Activated CD4-positive, alpha-beta T cell treated with anti-CD3 and anti-CD28 coated beads, Interleukin-2, amount 10 ng/mL, durations not matched to agents 7 days and 5 days (primary cell): ENCODE measurements around the gene UBASH3B. TPM values are rescaled to one million over a fixed set of nuclear protein-coding genes. Genes with fewer than 3 reads are reported as not detected.

Experiments
- CTCF ChIA-PET: fragments of 350-600 bp; sonication (Branson Sonifier 250); formaldehyde crosslinking; loops from one replicate; lab custom pipeline; 2021; ENCODE audit warnings: antibody characterized with exemption; lab: Charles Lee
- POLR2A ChIA-PET: fragments of 350-600 bp; sonication (Branson Sonifier 250); formaldehyde crosslinking; loops from one replicate; lab custom pipeline; 2021; ENCODE audit warnings: antibody characterized with exemption; lab: Charles Lee
- DNase-seq: peaks from one replicate; pipeline ENCODE4 v3.0.0-alpha.2; 2020
- H3K27ac Mint-ChIP-seq: one replicate; pipeline ENCODE4 v1.8.0; 2021; ENCODE audit warnings: mild to moderate bottlenecking, moderate library complexity, mixed read lengths
- H3K27me3 Mint-ChIP-seq: one replicate; pipeline ENCODE4 v1.8.0; 2021; ENCODE audit warnings: mixed read lengths
- H3K36me3 Mint-ChIP-seq: one replicate; pipeline ENCODE4 v1.8.0; 2021; ENCODE audit warnings: low read depth, mixed read lengths
- H3K4me1 Mint-ChIP-seq: one replicate; pipeline ENCODE4 v1.8.0; 2021; ENCODE audit warnings: mixed read lengths
- H3K4me3 Mint-ChIP-seq: one replicate; pipeline ENCODE4 v1.8.0; 2021; ENCODE audit warnings: mild to moderate bottlenecking, moderate library complexity, mixed read lengths
- H3K9me3 Mint-ChIP-seq: one replicate; pipeline ENCODE4 v1.8.0; 2021; ENCODE audit warnings: mixed read lengths
- total RNA-seq, 2 experiments: library from RNA; stranded (reverse); gene quantifications; one replicate each; pipeline ENCODE4 v1.2.3, GENCODE V29; 2021

Gene UBASH3B
- total RNA-seq, 2 experiments from 2014 or later: 15.2 to 15.8 TPM

GRCh38 chr11:122628810-122629555 is 26.5 kb upstream of the UBASH3B start:
- H3K27ac Mint-ChIP-seq: no peak overlapping the region
- H3K27me3 Mint-ChIP-seq: peaks cover under 1% of the 10 kb centered on the region
- ChIA-PET POLR2A (no interaction called here), CTCF (interaction anchor here (0.6 to 2.5 kb wide), 15 partner anchors 10 to 224 kb away, joined by 3 to 14 read pairs (median 5); no protein-coding TSS in a partner anchor)
- peaks cover 6% of the 10 kb centered on the region for H3K4me1 Mint-ChIP-seq
- H3K9me3 Mint-ChIP-seq: no peaks in the 10 kb centered on the region
- H3K4me3 Mint-ChIP-seq: no peak overlapping the region
- peak; percentile 49 for DNase-seq
- H3K36me3 Mint-ChIP-seq: no peaks in the 10 kb centered on the region

GRCh38 chr11:122632181-122632824 is 23.2 kb upstream of the UBASH3B start:
- no peaks in the 10 kb centered on the region for H3K36me3 Mint-ChIP-seq
- CTCF ChIA-PET: interaction anchor here (0.5 to 1.5 kb wide), 4 partner anchors 119 to 234 kb away, joined by 3 to 5 read pairs (median 4); no protein-coding TSS in a partner anchor
- no peaks in the 10 kb centered on the region for H3K9me3 Mint-ChIP-seq
- no peak for DNase-seq
- peaks cover 6% of the 10 kb centered on the region for H3K4me1 Mint-ChIP-seq
- no peaks in the 10 kb centered on the region for H3K27me3 Mint-ChIP-seq
- no peak overlapping the region for H3K4me3 Mint-ChIP-seq
- POLR2A ChIA-PET: no interaction called here
- H3K27ac Mint-ChIP-seq: no peak overlapping the region

GRCh38 chr11:122633219-122633829 is 22.2 kb upstream of the UBASH3B start:
- Mint-ChIP-seq H3K9me3 (no peaks in the 10 kb centered on the region), H3K4me3 (no peak overlapping the region), H3K27me3 (no peaks in the 10 kb centered on the region), H3K27ac (no peak overlapping the region), H3K36me3 (no peaks in the 10 kb centered on the region), H3K4me1 (peaks cover 11% of the 10 kb centered on the region)
- no peak for DNase-seq
- ChIA-PET CTCF (interaction anchor here (0.5 to 1.5 kb wide), 4 partner anchors 118 to 233 kb away, joined by 3 to 5 read pairs (median 4); no protein-coding TSS in a partner anchor), POLR2A (no interaction called here)

- no peak overlapping the region for H3K4me3 Mint-ChIP-seq
- CTCF ChIA-PET: interaction anchor here (0.9 kb wide), 1 partner anchor 26 kb away, joined by 3 read pairs; no protein-coding TSS in a partner anchor
- peaks cover 9% of the 10 kb centered on the region for H3K4me1 Mint-ChIP-seq
- no peak for DNase-seq
- H3K27ac Mint-ChIP-seq: peak overlapping the region; percentile 41
- no peaks in the 10 kb centered on the region for H3K27me3 Mint-ChIP-seq
- no peaks in the 10 kb centered on the region for H3K9me3 Mint-ChIP-seq
- H3K36me3 Mint-ChIP-seq: no peaks in the 10 kb centered on the region
- POLR2A ChIA-PET: no interaction called here
Observed at GRCh38 chr11:122634501-122634900, 21.0 kb upstream of the UBASH3B start.

GRCh38 chr11:122637541-122637940 is 18.0 kb upstream of the UBASH3B start:
- H3K4me3 Mint-ChIP-seq: no peak overlapping the region

GRCh38 chr11:122642472-122642922 is 13.0 kb upstream of the UBASH3B start:
- no peak overlapping the region for H3K4me3 Mint-ChIP-seq
- no peaks in the 10 kb centered on the region for H3K36me3 Mint-ChIP-seq
- H3K27me3 Mint-ChIP-seq: no peaks in the 10 kb centered on the region
- no peak overlapping the region for H3K27ac Mint-ChIP-seq
- no peak for DNase-seq
- peaks cover 3% of the 10 kb centered on the region for H3K4me1 Mint-ChIP-seq
- POLR2A ChIA-PET: no interaction called here
- no peaks in the 10 kb centered on the region for H3K9me3 Mint-ChIP-seq
- CTCF ChIA-PET: no interaction called here

More at GRCh38 chr11:122637541-122637940, 18.0 kb upstream of the UBASH3B start:
- Mint-ChIP-seq H3K27ac (no peak overlapping the region), H3K36me3 (no peaks in the 10 kb centered on the region), H3K27me3 (no peaks in the 10 kb centered on the region), H3K9me3 (no peaks in the 10 kb centered on the region), H3K4me1 (peaks cover 7% of the 10 kb centered on the region)
- no peak for DNase-seq
- CTCF ChIA-PET: interaction anchor here (0.8 to 1.6 kb wide), 3 partner anchors 18 to 216 kb away, joined by 3 to 5 read pairs (median 4); partner anchors contain the start of gene UBASH3B
- POLR2A ChIA-PET: no interaction called here

GRCh38 chr11:122642971-122643370 is 12.6 kb upstream of the UBASH3B start:
- ChIA-PET CTCF (no interaction called here), POLR2A (no interaction called here)
- H3K4me3 Mint-ChIP-seq: no peak overlapping the region
- H3K27ac Mint-ChIP-seq: no peak overlapping the region
- H3K9me3 Mint-ChIP-seq: no peaks in the 10 kb centered on the region
- DNase-seq: no peak
- H3K36me3 Mint-ChIP-seq: no peaks in the 10 kb centered on the region
- H3K27me3 Mint-ChIP-seq: peaks cover 2% of the 10 kb centered on the region
- H3K4me1 Mint-ChIP-seq: no peaks in the 10 kb centered on the region

GRCh38 chr11:122645847-122646246 is 9.7 kb upstream of the UBASH3B start:
- peaks cover 7% of the 10 kb centered on the region for H3K27me3 Mint-ChIP-seq
- DNase-seq: no peak
- ChIA-PET POLR2A (no interaction called here), CTCF (interaction anchor here (2.1 kb wide), 1 partner anchor 17 kb away, joined by 6 read pairs; no protein-coding TSS in a partner anchor)
- H3K9me3 Mint-ChIP-seq: no peaks in the 10 kb centered on the region
- no peaks in the 10 kb centered on the region for H3K4me1 Mint-ChIP-seq
- H3K36me3 Mint-ChIP-seq: no peaks in the 10 kb centered on the region
- H3K27ac Mint-ChIP-seq: no peak overlapping the region
- no peak overlapping the region for H3K4me3 Mint-ChIP-seq

GRCh38 chr11:122646549-122647340 is 8.8 kb upstream of the UBASH3B start:
- ChIA-PET CTCF (interaction anchor here (0.9 to 2.1 kb wide), 4 partner anchors 10 to 108 kb away, joined by 3 to 8 read pairs (median 6); partner anchors contain the start of gene UBASH3B), POLR2A (interaction anchor here (0.7 kb wide), 1 partner anchor 175 kb away, joined by 3 read pairs; no protein-coding TSS in a partner anchor)
- H3K27ac Mint-ChIP-seq: no peak overlapping the region
- H3K36me3 Mint-ChIP-seq: no peaks in the 10 kb centered on the region
- DNase-seq: no peak
- no peaks in the 10 kb centered on the region for H3K4me1 Mint-ChIP-seq
- no peaks in the 10 kb centered on the region for H3K9me3 Mint-ChIP-seq
- peaks cover 7% of the 10 kb centered on the region for H3K27me3 Mint-ChIP-seq
- no peak overlapping the region for H3K4me3 Mint-ChIP-seq

- H3K36me3 Mint-ChIP-seq: no peaks in the 10 kb centered on the region
- no peaks in the 10 kb centered on the region for H3K9me3 Mint-ChIP-seq
- POLR2A ChIA-PET: no interaction called here
- DNase-seq: no peak
- H3K27me3 Mint-ChIP-seq: peaks cover 10% of the 10 kb centered on the region
- CTCF ChIA-PET: interaction anchor here (1.4 to 2.1 kb wide), 3 partner anchors 9 to 107 kb away, joined by 6 to 8 read pairs (median 7); partner anchors contain the start of gene UBASH3B
- no peak overlapping the region for H3K4me3 Mint-ChIP-seq
- H3K27ac Mint-ChIP-seq: no peak overlapping the region
- no peaks in the 10 kb centered on the region for H3K4me1 Mint-ChIP-seq
Observed at GRCh38 chr11:122647736-122648275, 7.7 kb upstream of the UBASH3B start.

- POLR2A ChIA-PET: no interaction called here
- H3K27ac Mint-ChIP-seq: no peak overlapping the region
- peaks cover 24% of the 10 kb centered on the region for H3K27me3 Mint-ChIP-seq
- H3K4me1 Mint-ChIP-seq: no peaks in the 10 kb centered on the region
- H3K9me3 Mint-ChIP-seq: no peaks in the 10 kb centered on the region
- no peak overlapping the region for H3K4me3 Mint-ChIP-seq
- no peak for DNase-seq
- no peaks in the 10 kb centered on the region for H3K36me3 Mint-ChIP-seq
- CTCF ChIA-PET: interaction anchor here (0.6 kb wide), 1 partner anchor 134 kb away, joined by 4 read pairs; no protein-coding TSS in a partner anchor
Observed at GRCh38 chr11:122649116-122649515, 6.4 kb upstream of the UBASH3B start.

GRCh38 chr11:122650619-122651018 is 4.9 kb upstream of the UBASH3B start:
- no peak overlapping the region for H3K4me3 Mint-ChIP-seq
- H3K27me3 Mint-ChIP-seq: peaks cover 34% of the 10 kb centered on the region
- peaks cover 8% of the 10 kb centered on the region for H3K4me1 Mint-ChIP-seq
- no peaks in the 10 kb centered on the region for H3K36me3 Mint-ChIP-seq
- CTCF ChIA-PET: no interaction called here
- no peak for DNase-seq
- no peaks in the 10 kb centered on the region for H3K9me3 Mint-ChIP-seq
- POLR2A ChIA-PET: no interaction called here
- H3K27ac Mint-ChIP-seq: no peak overlapping the region
